Measurements from ENCODE around the gene DIAPH1. TPM values are rescaled to one million over a fixed set of nuclear protein-coding genes. Genes with fewer than 3 reads are reported as not detected.

DIAPH1 gene
- total RNA-seq, 1 experiment from 2014 or later: 43.5 TPM

DNA sequence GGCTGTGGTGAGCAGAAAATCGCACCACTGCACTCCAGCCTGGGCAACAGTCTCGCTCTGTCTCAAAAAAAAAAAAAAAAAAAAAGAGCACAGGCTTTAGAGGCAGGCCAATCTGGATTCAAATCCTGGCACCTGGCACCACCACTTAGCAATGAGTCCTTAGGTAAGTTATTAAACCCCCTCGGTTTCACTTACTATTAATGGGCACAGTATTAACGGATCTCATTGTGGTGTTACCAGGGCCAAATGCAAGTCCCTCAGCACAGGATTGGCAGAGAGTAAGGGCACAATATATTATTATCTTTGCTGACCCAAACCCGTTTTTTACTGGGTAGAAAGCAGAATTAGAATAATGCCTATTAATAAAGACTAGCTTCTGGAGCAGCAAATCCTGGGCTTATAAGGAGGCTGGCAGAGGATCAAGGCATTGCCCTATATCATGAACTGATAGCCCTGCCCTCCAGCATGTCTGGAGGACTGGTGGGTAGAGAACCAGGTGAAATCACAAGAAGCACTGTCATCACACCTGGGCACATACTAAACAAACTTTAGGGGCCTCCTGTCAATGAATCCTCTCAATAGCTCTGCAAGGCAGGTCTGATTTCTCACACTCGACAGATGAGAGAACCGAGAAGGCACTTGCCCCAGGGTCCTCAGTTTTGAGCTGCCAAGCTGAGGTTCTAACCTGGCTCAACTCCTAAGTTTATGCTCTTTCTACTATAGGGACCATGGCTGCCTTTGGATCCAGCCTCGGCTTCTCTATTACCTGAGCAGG is 112.2 kb downstream of the DIAPH1 start:
- no peak for DNase-seq (ENCODE audit: low read depth)

DNA sequence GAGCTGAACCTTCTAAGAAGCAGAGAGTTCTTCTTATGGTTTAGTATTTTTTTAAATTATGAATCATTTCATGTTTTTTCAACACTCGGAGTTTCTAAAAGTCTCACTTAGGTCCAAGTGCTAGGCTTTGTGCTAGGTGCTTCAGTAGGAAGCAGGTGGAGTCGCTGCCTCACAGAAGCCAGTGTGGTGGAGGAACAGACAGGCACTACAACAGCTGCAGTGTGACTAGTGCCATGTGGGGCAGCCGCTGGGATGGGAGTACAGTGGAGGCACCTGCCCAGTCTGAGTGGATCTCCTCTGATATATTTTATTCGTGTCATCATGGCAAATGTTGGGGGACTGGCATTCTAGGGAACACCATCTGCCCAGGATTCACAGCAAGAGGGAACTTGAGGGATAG is 114.6 kb downstream of the DIAPH1 start:
- no peak for DNase-seq (ENCODE audit: low read depth)

DNA sequence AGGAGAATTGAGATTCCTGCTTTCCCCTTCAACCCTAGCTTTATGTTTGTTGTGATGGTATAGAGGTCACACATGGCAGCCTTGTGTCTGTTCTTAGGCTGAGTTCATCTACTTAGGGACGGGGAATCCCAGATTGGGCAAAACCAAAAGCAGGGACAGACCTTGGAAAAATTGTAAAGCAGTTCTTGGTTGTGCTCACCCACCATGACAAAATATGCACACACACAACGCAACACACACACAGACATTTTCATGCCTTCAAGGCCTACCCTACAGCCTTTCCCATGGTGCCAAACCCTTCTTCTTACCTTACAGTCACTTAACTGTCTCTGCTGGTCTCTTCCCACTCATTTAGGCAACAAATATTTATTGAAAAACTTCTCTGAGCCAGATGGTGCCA is 115.1 kb downstream of the DIAPH1 start:
- DNase-seq (ENCODE audit: low read depth): no peak

DNA sequence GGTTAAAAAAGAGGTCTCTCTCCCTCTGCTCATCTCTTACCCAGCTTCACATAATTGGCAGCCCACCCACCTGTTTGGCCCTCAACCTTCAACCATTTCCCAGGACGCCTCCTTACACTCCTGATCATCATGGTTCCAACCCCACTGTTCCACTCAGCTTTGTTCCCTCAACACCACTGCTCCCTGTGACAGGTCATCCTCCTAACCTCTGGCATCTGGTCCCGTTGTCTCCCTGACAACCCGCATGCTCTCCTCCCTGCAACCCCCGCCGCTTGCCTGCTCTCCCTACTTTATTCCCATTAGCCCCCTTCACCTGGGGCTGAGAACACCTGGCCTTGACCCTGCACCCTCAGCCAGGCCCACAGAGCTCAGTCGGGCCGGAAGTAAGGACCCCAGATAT is 117.0 kb downstream of the DIAPH1 start:
- DNase-seq (ENCODE audit: low read depth): no peak

DNA sequence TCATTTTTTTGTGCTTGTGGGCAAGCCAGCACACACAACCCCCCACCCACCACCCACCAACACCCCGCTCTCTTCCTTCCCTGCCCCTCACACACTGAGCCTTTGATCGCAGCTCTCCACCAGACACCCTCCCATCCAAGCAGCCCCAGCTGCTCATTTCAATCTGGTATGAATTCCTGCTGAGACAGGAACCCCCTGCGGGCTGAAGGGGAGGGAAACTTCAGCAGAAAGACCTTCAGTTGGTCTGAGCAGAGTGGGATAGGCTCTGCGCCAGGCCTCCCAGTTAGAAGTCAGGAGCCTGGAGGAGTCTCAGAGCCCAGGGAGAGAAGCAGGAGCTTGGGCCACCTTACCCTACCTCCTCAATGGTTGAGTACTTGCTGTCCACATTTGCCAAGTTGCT is 122.8 kb downstream of the DIAPH1 start:
- peak; percentile 76 for DNase-seq (ENCODE audit: low read depth)

DNA sequence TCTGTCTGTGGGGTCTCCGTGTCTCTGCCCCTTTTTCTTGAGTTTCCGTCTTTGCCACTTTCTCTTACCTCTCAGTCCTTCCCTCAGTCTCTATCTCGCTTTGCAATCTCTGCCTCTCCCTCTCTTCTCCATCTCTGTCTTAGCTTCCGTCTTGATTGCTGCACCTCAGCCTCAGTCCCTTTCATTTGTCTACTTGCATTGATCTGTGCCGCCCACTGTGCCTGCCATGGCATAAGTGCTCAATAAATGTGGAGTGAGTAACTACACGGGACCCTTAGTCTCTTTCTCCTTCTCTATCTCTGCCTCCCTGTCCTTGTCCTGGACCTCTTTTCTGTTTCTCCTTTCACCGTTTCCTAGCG is 123.4 kb downstream of the DIAPH1 start:
- no peak for DNase-seq (ENCODE audit: low read depth)

DNA sequence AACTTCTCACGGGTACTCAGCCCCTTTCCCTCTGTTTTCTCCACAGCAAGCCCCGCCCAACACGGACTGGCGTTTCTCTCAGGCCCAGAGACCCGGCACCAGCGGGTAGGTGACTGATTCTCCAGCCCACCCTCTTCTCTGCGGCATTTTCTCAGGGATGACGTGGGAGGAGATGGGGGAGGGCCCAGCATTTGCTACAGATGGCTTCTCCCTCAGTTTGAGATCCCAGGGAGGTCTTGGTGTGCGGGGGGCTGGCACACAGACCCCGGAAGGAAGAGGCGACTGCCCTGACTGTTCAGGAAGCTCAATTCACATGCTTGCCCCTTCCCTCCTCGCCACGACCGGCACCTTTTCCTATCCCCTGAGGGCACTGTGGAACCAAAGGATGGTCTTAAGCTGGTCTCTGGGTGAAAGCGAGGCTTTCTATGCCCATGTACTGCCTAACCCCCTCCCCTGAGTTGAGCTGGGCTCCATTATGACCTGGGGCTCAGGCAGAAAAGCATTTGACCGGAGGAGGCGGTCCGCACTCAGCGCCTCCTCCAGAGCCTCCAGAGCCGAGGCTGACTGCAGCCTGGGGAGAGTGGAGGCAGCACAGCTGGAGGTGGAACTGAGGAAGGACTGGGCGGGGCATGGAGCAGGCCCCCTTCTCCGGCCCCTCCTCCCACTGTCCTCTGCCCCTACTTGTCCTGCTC is 123.9 kb downstream of the DIAPH1 start:
- DNase-seq (ENCODE audit: low read depth): no peak

DNA sequence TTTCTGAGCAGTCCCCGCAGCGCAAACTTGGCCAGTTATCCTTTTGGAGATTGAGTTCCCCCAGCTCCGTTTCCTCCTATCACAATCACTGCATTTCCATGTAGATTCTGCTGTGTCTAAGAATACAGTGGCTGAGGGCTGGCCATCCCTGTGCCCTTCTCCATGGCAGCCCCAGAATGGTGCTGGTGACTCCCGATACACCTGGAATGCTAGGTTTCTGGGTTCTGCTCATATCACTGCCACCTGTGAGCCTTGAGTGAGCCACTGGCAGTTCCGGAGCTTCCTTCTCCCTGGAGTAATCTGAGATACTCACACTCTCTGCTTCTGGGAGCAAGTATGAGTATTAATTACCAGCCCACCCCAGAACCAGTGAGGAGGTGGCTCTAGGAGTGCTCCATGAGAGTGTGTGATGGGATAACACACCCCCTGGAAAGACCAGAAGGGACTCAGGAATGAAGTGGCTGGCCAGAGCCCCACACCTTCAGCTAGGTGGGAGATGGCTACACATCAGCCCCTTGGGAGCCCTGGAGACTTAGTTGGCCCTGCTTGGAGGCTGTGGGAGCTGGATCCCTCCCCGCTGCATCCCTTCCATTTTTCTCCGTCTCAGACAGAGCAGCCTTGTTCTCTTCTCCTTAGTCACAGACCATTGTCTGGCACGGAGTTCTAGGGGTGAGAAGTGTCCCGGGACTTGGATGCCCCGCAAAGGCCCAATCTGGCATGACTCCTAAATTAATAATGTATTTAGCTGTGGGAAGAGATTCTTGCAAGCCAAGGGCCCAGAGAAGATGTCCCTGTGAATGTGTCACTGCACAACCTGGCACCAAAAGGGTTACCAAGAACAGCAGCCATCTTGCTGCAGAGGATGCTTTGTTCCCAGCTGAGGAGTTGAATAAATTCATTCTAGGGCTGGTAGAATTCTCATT is 125.0 kb downstream of the DIAPH1 start:
- peak; percentile 35 for DNase-seq (ENCODE audit: low read depth)

DNA sequence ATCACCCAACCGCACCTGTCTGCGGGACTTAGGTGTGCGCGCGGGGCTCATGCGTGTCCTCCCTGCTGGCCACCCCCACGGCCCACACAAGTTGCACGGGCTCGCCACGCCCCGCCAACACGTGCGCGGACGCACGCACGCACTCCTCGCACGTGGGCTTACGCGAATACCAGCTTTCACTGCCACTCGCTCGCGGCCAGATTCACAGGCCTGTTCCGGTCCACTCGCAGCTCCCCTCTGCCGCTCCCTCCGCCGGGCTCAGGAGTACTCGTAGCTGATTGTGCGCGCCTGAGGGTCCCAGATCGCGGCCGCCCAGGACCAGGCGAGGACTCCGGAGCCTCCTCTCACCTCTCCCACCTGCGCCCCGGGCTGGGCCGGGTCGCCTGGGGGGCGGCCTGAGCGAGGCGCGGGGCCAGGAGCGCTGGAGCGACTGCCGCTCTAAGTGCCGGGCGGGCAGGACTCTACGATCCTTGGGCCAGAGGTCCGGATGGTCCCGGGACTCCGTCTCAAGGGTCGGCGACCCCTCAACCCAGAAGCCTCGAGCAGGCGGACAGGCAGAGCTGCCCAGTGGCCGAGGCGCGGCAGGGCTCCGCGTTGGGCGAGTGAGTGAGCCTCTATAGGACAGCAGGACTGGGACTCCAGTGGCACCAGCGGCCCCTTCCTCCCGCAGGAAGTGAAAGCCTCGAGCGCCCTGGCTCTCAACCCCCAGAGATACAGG is 126.5 kb downstream of the DIAPH1 start:
- no peak for DNase-seq (ENCODE audit: low read depth)

DNA sequence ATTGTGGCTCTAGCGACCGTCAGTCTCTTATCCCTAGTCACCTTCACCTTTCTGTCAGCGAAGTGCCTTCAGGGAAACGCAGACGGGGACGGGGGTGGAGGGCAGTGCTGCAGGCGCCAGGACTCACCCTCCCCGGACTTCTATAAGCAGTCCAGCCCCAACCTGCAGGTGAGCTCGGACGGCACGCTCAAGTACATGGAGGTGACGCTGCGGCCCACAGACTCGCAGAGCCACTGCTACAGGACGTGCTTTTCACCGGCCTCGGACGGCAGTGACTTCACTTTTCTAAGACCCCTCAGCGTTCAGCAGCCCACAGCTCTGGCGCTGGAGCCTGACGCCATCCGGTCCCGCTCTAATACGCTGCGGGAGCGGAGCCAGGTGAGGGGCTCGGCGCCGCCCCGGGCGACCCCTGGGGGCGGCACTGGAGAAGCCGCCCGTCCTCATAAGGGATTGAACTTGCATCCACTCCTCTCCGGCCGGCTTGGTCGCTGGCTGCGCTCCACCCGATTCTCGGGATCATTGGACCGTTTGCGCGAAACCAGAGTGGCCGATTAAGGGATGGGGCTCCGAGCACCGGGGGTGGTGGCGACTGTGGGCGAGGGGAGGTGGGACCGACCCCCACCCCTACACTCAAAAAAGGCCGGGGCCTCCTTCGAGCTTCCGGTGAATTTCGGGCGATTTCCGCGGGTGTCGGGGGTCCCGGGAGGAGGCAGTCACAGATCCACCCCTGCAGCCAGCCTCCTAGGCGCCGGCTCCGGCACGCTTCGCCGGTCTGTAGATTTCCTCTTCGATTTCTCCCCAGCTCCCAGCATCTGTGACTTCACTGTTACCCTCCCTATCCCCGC is 127.3 kb downstream of the DIAPH1 start:
- no peak for DNase-seq (ENCODE audit: low read depth)

DNA sequence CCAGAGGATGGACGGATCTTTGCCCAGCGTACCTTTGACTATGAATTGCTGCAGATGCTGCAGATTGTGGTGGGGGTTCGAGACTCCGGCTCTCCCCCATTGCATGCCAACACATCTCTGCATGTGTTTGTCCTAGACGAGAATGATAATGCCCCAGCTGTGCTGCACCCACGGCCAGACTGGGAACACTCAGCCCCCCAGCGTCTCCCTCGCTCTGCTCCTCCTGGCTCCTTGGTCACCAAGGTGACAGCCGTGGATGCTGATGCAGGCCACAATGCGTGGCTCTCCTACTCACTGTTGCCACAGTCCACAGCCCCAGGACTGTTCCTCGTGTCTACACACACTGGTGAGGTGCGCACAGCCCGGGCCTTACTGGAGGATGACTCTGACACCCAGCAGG is 128.0 kb downstream of the DIAPH1 start:
- no peak for DNase-seq (ENCODE audit: low read depth)

DNA sequence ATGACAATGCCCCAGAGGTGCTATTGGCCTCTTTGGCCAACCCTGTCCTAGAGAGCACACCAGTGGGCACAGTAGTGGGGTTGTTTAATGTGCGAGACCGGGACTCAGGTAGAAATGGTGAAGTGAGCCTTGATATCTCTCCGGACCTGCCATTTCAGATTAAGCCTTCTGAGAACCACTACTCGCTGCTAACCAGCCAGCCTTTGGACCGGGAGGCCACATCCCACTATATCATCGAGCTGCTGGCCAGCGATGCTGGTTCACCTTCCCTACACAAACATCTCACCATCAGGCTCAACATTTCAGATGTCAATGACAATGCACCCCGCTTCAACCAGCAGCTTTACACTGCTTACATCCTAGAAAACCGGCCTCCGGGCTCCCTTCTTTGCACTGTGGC is 128.5 kb downstream of the DIAPH1 start:
- DNase-seq (ENCODE audit: low read depth): no peak

DNA sequence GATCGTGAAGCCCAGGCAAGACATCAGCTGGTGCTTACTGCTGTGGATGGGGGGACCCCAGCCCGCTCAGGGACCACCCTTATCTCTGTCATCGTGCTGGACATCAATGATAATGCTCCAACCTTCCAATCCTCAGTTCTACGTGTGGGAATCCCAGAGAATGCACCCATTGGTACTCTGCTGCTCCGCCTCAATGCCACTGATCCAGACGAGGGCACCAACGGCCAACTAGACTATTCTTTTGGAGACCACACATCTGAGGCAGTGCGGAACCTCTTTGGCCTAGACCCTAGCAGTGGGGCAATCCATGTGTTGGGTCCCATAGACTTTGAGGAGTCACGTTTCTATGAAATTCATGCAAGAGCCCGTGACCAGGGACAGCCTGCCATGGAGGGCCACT is 129.0 kb downstream of the DIAPH1 start:
- no peak for DNase-seq (ENCODE audit: low read depth)

DNA sequence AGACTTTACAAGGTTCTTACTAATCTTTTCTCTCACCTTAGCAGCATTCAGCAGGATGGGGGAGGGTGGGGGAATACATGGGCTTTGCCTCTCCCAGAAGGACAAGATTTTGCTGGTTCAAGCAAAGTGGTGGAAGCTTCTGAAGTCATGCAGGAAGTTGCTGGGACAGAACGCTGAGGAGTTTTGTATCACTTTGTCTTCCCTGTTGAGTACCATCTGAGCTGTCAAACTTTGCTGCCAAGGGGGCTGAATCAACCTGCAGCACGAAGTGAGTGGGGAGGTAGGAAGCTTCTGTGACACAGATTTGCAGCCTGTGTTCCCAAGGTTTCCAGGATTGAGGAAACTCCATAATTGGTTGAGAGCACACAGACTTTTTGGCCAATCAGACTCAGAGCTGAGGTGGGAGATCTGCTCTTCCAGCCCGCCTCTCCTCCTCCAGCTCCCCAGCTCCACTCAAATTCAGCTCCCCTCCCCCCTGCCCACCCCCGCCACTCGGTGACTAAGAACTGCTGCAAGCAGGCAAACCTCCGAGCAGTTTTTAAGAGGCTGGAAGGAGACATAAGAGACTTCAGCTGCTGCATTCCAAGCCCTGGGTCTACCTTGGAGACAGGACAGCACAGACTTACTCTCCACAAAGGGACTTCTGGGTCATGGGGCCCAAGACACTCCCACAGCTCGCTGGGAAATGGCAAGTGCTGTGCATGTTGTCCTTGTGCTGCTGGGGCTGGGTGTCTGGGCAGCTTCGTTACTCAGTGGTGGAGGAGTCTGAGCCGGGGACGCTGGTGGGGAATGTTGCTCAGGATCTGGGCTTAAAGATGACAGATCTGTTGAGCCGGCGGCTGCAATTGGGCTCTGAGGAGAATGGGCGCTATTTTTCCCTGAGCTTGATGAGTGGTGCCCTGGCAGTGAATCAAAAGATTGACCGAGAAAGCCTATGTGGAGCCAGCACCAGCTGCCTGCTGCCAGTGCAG is 129.9 kb downstream of the DIAPH1 start, which contains the start of gene PCDHGC5:
TSS of gene PCDHGC5 (plus strand) at position 491 of the 971 bp plus-strand sequence. CDS start at position 651, 160 bp downstream.
- DNase-seq (ENCODE audit: low read depth): peak; percentile 57

DNA sequence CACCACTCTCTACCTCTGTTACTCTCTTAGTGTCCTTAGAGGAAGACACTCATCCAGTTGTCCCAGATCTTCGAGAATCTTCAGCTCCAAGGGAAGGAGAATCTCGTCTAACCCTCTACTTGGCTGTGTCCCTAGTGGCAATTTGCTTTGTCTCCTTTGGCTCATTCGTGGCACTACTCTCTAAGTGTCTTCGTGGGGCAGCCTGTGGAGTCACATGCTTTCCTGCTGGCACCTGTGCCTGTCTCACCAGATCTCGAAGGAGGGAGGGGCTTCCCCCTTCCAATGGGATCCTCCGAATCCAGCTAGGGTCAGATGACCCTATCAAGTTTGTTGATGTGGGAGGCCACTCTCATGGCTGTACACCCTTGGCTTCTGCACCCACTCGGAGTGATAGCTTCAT is 131.7 kb downstream of the DIAPH1 start:
- DNase-seq (ENCODE audit: low read depth): no peak

DNA sequence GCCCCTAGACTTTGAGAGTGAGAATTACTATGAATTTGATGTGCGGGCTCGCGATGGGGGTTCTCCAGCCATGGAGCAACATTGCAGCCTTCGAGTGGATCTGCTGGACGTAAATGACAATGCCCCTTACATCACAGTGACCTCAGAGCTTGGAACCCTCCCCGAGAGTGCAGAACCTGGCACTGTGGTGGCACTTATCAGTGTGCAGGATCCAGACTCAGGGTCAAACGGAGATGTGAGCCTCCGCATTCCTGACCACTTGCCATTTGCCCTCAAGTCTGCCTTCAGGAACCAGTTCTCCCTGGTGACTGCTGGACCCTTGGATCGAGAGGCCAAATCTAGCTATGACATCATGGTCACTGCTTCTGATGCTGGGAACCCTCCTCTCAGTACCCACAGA is 132.7 kb downstream of the DIAPH1 start:
- no peak for DNase-seq (ENCODE audit: low read depth)

DNA sequence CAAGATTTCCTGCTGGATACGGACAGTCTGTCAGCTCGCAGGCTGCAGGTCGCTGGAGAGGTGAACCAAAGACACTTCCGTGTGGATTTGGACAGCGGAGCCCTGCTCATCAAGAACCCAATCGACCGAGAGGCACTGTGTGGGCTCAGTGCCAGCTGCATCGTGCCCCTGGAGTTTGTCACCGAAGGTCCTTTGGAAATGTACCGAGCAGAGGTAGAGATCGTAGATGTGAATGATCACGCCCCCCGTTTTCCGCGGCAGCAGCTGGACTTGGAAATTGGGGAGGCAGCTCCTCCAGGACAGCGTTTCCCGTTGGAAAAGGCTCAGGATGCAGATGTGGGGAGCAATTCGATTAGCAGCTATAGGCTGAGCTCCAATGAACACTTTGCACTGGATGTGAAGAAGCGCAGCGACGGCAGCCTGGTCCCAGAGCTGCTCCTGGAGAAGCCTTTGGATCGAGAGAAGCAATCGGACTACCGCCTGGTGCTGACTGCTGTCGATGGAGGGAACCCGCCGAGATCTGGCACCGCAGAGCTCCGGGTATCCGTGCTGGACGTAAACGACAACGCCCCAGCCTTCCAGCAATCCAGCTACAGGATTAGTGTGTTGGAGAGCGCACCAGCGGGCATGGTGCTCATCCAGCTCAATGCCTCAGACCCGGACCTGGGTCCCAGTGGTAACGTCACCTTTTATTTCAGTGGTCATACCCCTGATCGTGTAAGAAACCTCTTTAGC is 133.3 kb downstream of the DIAPH1 start:
- no peak for DNase-seq (ENCODE audit: low read depth)

DNA sequence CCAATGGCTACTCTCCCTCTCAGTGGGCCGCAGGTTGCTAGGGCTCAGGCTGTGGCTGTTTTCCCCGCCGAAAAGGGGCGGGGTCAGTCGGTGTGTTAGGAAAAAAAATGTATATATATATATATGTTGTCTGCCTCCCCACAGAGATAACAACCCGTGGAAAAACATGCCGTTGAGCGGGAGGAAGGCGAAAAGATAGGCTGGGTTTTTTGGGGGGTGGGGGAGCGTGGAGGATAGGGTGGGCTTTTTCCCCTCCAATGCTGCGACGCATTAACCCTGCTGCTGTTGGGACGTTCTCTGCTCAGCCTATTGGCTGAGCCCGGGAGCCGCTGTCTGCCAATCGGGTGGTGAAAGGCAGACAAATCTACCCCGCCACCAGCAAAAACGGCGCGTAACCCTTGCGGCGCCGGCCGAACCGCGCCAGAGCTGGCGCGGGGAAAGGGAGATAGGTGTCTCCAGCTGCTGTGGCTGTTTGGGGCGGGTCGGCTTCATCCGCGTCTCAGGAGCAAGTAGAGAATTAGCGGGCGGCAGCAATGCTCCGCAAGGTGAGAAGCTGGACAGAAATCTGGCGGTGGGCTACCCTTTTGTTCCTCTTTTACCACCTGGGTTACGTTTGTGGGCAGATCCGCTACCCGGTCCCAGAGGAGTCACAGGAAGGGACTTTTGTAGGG is 134.0 kb downstream of the DIAPH1 start, which contains the start of gene PCDHGC4:
TSS of gene PCDHGC4 (plus strand) at position 390 of the 671 bp plus-strand sequence. CDS start at position 534, 144 bp downstream.
- DNase-seq (ENCODE audit: low read depth): no peak

Data from Daoy (cell line).